Measurements from ENCODE around the gene GLDN. TPM values are rescaled to one million over a fixed set of nuclear protein-coding genes. Genes with fewer than 3 reads are reported as not detected.

GLDN gene
- total RNA-seq, 1 experiment from 2014 or later, result 0.77 TPM

GRCh38 chr15:51403946-51404695, 62.7 kb downstream of the GLDN start:
- DNase-seq (ENCODE audit: low spot score), result no peak
- Mint-ChIP-seq H3K9me3 (peaks cover 1% of the 10 kb centered on the region; the same call in 1 of the 2 replicates), H3K4me1 (peaks cover 14% of the 10 kb centered on the region), H3K27me3 (ENCODE audit: low read depth) (0 out of 2 replicates have a peak, but pooled peaks cover under 1% of the 10 kb centered on the region), H3K4me3 (no peak overlapping the region), H3K36me3 (no peaks in the 10 kb centered on the region), H3K27ac (no peak overlapping the region)
- peak; percentile 20 for ATAC-seq
- TF ChIP-seq FOXP4 (CRISPR knock-in tag; IDR thresholded peaks at IDR 0.05) (no peak), CBFB (CRISPR knock-in tag; IDR thresholded peaks at IDR 0.05; ENCODE audit: low read depth) (no peak), ZNF263 (CRISPR knock-in tag; IDR thresholded peaks at IDR 0.05; ENCODE audit: low read depth) (no peak), ZNF423 (CRISPR knock-in tag; IDR thresholded peaks at IDR 0.05) (no peak), JAZF1 (CRISPR knock-in tag; IDR thresholded peaks at IDR 0.05) (no peak), ESRRA (CRISPR knock-in tag; IDR thresholded peaks at IDR 0.05; ENCODE audit: borderline replicate concordance) (no peak), MYBL2 (CRISPR knock-in tag; IDR thresholded peaks at IDR 0.05) (no peak), FOXJ3 (CRISPR knock-in tag; IDR thresholded peaks at IDR 0.05; ENCODE audit: borderline replicate concordance) (no peak), CTCF (IDR thresholded peaks at IDR 0.05) (no peak), MXD4 (CRISPR knock-in tag; IDR thresholded peaks at IDR 0.05; ENCODE audit: borderline replicate concordance) (no peak), AR (CRISPR knock-in tag; IDR thresholded peaks at IDR 0.05) (no peak), PRRX2 (CRISPR knock-in tag; IDR thresholded peaks at IDR 0.05) (no peak), NR3C1 (CRISPR knock-in tag; conservative IDR thresholded peaks at IDR 0.05; ENCODE audit: low read depth) (no peak)
- CTCF ChIA-PET, result interaction anchor here (0.5 to 4.4 kb wide), 11 partner anchors 14 to 963 kb away, joined by 3 to 51 read pairs (median 8); no protein-coding TSS in a partner anchor
- POLR2A ChIA-PET, result no interaction called here

- DNase-seq (ENCODE audit: low spot score) (no peak), ATAC-seq (no peak)
- ChIA-PET CTCF (interaction anchor here (0.8 to 2.1 kb wide), 3 partner anchors 119 to 243 kb away, joined by 3 to 8 read pairs (median 5); no protein-coding TSS in a partner anchor), POLR2A (interaction anchor here (0.6 kb wide), 1 partner anchor 98 kb away, joined by 5 read pairs; no protein-coding TSS in a partner anchor)
- no peaks in the 10 kb centered on the region for H3K27me3 Mint-ChIP-seq (ENCODE audit: low read depth)
- peaks cover 14% of the 10 kb centered on the region for H3K4me1 Mint-ChIP-seq
- peaks cover 5% of the 10 kb centered on the region; the same call in 1 of the 2 replicates for H3K9me3 Mint-ChIP-seq
- no peak overlapping the region for H3K4me3 Mint-ChIP-seq
- H3K36me3 Mint-ChIP-seq, result no peaks in the 10 kb centered on the region
- no peak overlapping the region for H3K27ac Mint-ChIP-seq
- TF ChIP-seq TP53 (CRISPR knock-in tag; IDR thresholded peaks at IDR 0.05) (no peak), CTCF (IDR thresholded peaks at IDR 0.05) (no peak), NR2C2 (CRISPR knock-in tag; IDR thresholded peaks at IDR 0.05) (no peak), FOXP1 (CRISPR knock-in tag; IDR thresholded peaks at IDR 0.05; ENCODE audit: borderline replicate concordance) (no peak), ARID4B (CRISPR knock-in tag; IDR thresholded peaks at IDR 0.05; ENCODE audit: borderline replicate concordance) (no peak), CBFB (CRISPR knock-in tag; IDR thresholded peaks at IDR 0.05; ENCODE audit: low read depth) (no peak)
Observed at GRCh38 chr15:51405693-51406523, 64.5 kb downstream of the GLDN start.

Data from WTC11 (cell line).